ENCODE results near the gene NOXRED1. TPM values are rescaled to one million over a fixed set of nuclear protein-coding genes. Genes with fewer than 3 reads are reported as not detected.

The NOXRED1 gene
- total and polyA plus RNA-seq, 4 donors, result 0.23 to 0.94 (median 0.36) TPM

DNA sequence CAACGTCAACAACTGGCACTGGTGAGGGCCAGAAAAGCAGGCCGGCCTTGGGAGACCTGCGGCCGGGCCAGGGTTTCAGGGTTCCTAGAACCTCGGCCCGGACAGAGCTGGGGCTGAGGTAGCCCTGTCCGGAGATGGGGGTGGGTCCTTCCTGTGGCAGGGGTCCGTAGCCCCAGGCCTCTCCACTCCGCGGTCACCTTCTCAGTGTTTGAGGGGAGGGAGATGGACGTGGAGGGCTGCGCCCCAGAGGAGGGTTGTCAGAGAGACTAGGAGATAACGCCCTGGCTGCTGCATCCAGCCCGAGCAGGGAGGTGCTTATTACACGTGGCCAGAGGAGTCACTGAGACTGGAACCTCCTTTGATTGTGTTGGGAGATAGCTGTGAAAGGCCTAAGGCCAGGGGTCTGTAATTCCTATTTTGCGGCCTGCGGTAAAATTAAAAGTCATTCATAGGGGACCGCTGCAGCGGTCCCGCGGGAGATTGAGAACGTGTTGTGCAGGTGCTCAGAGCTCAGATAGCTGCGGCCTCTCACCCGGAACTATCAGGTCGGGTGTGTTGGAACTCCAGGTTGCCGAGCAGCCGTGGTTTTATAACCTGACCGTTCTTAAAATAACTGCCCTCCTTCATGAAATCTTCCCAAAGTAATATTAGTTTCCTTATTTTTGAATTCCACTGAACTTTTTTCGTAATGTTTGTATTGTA, 35.1 kb upstream of the NOXRED1 start:
- Histone ChIP-seq H3K4me3 (peak overlapping the region; percentile 99), H3K4me1 (ENCODE audit: control insufficient read depth in 5 of 5, insufficient read depth in 5 of 5, low read length in 5 of 5) (peaks cover 0 to 22% (median 7%) of the 10 kb centered on the region in 5 donors), H3K27ac (ENCODE audit: low read depth in 1 of 2, low read length in 1 of 2) (peak overlapping the region; percentile 91 to 97), H3K36me3 (ENCODE audit: control insufficient read depth in 4 of 4, insufficient read depth in 4 of 4, low read length in 4 of 4) (peaks cover 14 to 28% (median 24%) of the 10 kb centered on the region in 4 donors), H3K9ac (ENCODE audit: insufficient read depth in 1 of 2, low read length in 2 of 2) (peak overlapping the region; percentile 81 to 83), H3K27me3 (ENCODE audit: control insufficient read depth in 3 of 3, insufficient read depth in 3 of 3, low read length in 2 of 3) (no peaks in the 10 kb centered on the region), H3K9me3 (ENCODE audit: control insufficient read depth in 4 of 4, insufficient read depth in 3 of 4, low read length in 3 of 4) (no peaks in the 10 kb centered on the region)
- peak in 2 of 3 donors; percentile 22 to 32 for DNase-seq
- 0 to 1% methylated on average over 28 to 29 of the region's 29 CpGs for WGBS, 2 donors
- TF ChIP-seq, protein P1, sequence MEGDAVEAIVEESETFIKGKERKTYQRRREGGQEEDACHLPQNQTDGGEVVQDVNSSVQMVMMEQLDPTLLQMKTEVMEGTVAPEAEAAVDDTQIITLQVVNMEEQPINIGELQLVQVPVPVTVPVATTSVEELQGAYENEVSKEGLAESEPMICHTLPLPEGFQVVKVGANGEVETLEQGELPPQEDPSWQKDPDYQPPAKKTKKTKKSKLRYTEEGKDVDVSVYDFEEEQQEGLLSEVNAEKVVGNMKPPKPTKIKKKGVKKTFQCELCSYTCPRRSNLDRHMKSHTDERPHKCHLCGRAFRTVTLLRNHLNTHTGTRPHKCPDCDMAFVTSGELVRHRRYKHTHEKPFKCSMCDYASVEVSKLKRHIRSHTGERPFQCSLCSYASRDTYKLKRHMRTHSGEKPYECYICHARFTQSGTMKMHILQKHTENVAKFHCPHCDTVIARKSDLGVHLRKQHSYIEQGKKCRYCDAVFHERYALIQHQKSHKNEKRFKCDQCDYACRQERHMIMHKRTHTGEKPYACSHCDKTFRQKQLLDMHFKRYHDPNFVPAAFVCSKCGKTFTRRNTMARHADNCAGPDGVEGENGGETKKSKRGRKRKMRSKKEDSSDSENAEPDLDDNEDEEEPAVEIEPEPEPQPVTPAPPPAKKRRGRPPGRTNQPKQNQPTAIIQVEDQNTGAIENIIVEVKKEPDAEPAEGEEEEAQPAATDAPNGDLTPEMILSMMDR (IDR thresholded peaks at IDR 0.05; ENCODE audit: control extremely low read depth, extremely low read depth), result no peak
- no peak for ATAC-seq (ENCODE audit: insufficient read depth, low FRiP score)

- Histone ChIP-seq H3K27me3 (ENCODE audit: control insufficient read depth in 3 of 3, insufficient read depth in 3 of 3, low read length in 2 of 3) (no peaks in the 10 kb centered on the region), H3K4me1 (ENCODE audit: control insufficient read depth in 5 of 5, insufficient read depth in 5 of 5, low read length in 5 of 5) (peaks cover 0 to 22% (median 7%) of the 10 kb centered on the region in 5 donors), H3K9ac (ENCODE audit: insufficient read depth in 1 of 2, low read length in 2 of 2) (peak within 1 kb of the TSS; percentile 82 to 93), H3K27ac (ENCODE audit: low read depth in 1 of 2, low read length in 1 of 2) (peak within 1 kb of the TSS; percentile 91 to 97), H3K4me3 (peak within 1 kb of the TSS; percentile 99), H3K36me3 (ENCODE audit: control insufficient read depth in 4 of 4, insufficient read depth in 4 of 4, low read length in 4 of 4) (peaks cover 9 to 30% (median 24%) of the 10 kb centered on the region in 4 donors), H3K9me3 (ENCODE audit: control insufficient read depth in 4 of 4, insufficient read depth in 3 of 4, low read length in 3 of 4) (no peaks in the 10 kb centered on the region)
- DNase-seq (peak; percentile 97 to 100 (median 99)), ATAC-seq (ENCODE audit: insufficient read depth, low FRiP score) (peak; percentile 98)
- 0% methylated on average over 41 to 50 of the region's 50 CpGs for WGBS, 2 donors
- TF ChIP-seq, protein P1 (IDR thresholded peaks at IDR 0.05; ENCODE audit: control extremely low read depth, extremely low read depth), result no peak
Observed at GRCh38 chr14:77457522-77458248, 34.4 kb upstream of the NOXRED1 start, which contains the start of the genes AHSA1 and VIPAS39. Gene AHSA1 (plus strand): TSS chr14:77458093. CDS start chr14:77458190, 97 bp downstream. Gene VIPAS39 (minus strand): TSS chr14:77457601. CDS start chr14:77454102, 3,499 bp downstream.

GRCh38 chr14:77457115-77457521, 33.8 kb upstream of the NOXRED1 start:
- DNase-seq (no peak), ATAC-seq (ENCODE audit: insufficient read depth, low FRiP score) (peak; percentile 8)
- Histone ChIP-seq H3K9ac (ENCODE audit: insufficient read depth in 1 of 2, low read length in 2 of 2) (peak overlapping the region; percentile 82 to 93), H3K27me3 (ENCODE audit: control insufficient read depth in 3 of 3, insufficient read depth in 3 of 3, low read length in 2 of 3) (no peaks in the 10 kb centered on the region), H3K27ac (ENCODE audit: low read depth in 1 of 2, low read length in 1 of 2) (peak overlapping the region; percentile 83 to 97), H3K4me3 (peak overlapping the region; percentile 77), H3K9me3 (ENCODE audit: control insufficient read depth in 4 of 4, insufficient read depth in 3 of 4, low read length in 3 of 4) (no peaks in the 10 kb centered on the region), H3K4me1 (ENCODE audit: control insufficient read depth in 5 of 5, insufficient read depth in 5 of 5, low read length in 5 of 5) (peaks cover 0 to 22% (median 7%) of the 10 kb centered on the region in 5 donors), H3K36me3 (ENCODE audit: control insufficient read depth in 4 of 4, insufficient read depth in 4 of 4, low read length in 4 of 4) (peaks cover 4 to 25% (median 20%) of the 10 kb centered on the region in 4 donors)
- TF ChIP-seq, protein P1 (IDR thresholded peaks at IDR 0.05; ENCODE audit: control extremely low read depth, extremely low read depth), result no peak
- 0 to 1% methylated on average over 18 of the region's 18 CpGs for WGBS, 2 donors
